ENCODE measurements around the gene ZNF248.

The ZNF248 gene

DNA sequence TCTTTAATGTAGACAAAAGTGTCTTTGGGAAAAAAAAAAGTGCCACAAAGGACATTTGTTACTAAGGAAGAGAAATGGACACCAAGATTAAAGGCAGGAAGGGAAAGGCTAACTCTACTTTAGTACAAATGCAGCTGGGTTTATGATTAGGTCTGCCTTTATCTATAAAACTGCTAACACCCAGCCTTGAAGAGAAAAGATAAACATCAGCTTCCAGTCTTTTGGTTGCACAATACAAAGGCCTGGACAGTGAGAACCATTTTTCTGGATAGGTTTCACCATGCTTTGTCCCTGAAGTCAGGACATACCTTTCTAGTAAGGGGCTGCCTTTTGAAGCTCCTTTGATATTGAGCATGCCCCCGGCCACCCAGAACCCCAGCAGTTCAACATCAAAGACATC is 45.1 kb downstream of the ZNF248 start:
- POLR2A ChIA-PET (ENCODE audit: low non-redundant PET), result no interaction called here
- no peak for DNase-seq (ENCODE audit: low spot score)
- no peak overlapping the region for H3K27ac ChIP-seq
- no peak for TF ChIP-seq CTCF (conservative IDR thresholded peaks at IDR 0.05; ENCODE audit: low read depth)
- CTCF ChIA-PET, result no interaction called here

DNA sequence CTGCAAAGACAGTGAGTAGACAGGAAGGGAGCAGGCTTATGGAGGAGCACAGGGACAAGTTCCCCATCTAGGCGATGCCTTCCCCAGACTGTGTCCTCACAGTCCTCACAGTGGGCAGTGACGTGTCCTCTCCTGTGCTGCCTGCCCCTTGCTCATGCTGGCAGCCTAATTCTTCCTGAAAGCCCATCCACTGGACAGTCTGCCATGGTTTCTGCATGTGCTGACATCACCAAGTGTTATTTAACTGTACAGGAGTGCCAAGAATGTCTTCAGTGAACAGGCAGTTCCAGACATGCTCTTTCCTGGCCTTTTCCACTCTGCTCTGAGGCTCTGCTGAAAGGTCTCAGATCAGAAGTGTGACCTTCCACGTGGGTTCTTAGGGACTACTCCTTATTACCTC is 54.1 kb downstream of the ZNF248 start:
- no peak for TF ChIP-seq CTCF (conservative IDR thresholded peaks at IDR 0.05; ENCODE audit: low read depth)
- ChIA-PET POLR2A (ENCODE audit: low non-redundant PET) (no interaction called here), CTCF (no interaction called here)
- no peak for DNase-seq (ENCODE audit: low spot score)
- H3K27ac ChIP-seq, result peak overlapping the region; percentile 48

GRCh38 chr10:37801557-37801956 is 55.9 kb downstream of the ZNF248 start:
- POLR2A ChIA-PET (ENCODE audit: low non-redundant PET), result no interaction called here
- CTCF ChIA-PET, result no interaction called here
- no peak for DNase-seq (ENCODE audit: low spot score)
- no peak for TF ChIP-seq CTCF (conservative IDR thresholded peaks at IDR 0.05; ENCODE audit: low read depth)
- no peak overlapping the region for H3K27ac ChIP-seq

DNA sequence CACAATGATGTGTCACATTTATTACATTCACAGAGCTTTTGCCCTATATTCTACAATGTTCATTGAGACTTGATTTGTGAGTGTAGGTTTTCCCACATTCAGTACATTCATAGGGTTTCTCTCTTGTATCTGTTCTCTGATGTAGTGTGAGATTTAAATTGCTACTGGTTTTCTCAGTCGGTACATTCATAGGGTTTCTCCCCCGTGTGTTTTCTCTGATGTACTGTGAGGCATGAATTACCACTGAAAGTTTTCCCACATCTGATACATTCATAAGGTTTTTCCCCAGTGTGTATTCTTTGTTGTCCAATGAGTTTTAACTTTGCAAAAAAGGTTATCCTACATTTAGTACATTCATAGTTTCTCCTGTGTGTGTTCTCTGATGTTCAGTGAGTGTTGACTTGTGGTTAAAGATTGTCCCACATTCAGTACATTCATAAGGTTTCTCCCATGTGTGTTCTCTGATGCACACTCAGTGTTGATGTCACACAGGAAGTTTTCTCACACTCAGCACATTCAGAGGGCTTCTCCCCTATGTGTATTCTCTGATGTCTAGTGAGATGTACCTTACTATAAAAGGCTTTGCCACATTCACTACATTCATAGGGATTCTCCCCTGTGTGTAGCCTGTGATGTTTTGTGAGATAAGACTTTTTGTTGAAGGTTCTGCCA is 63.0 kb downstream of the ZNF248 start:
- no peak for TF ChIP-seq CTCF (conservative IDR thresholded peaks at IDR 0.05; ENCODE audit: low read depth)
- no peak overlapping the region for H3K27ac ChIP-seq
- DNase-seq (ENCODE audit: low spot score), result no peak
- POLR2A ChIA-PET (ENCODE audit: low non-redundant PET), result no interaction called here
- CTCF ChIA-PET, result no interaction called here

DNA sequence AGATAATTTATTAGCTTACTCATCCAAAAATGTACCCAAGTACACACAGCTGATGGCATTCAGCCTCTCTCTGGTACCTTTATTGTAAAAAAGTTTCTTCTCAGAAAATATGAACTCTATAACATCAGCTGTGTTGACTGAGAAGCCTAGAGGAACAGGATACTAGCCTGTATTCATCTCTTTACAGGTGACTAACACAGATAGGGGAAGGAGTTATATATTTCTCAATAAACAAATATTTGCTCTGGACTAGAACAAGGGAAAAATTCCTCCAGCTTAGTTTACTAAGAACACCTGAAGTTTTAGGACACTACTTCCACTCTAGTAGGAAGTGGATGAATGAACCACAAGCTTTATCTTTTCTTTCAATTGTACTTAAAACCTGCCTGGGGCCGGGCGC is 67.8 kb downstream of the ZNF248 start:
- no peak overlapping the region for H3K27ac ChIP-seq
- POLR2A ChIA-PET (ENCODE audit: low non-redundant PET), result no interaction called here
- DNase-seq (ENCODE audit: low spot score), result no peak
- CTCF ChIA-PET, result interaction anchor here (0.7 kb wide), 1 partner anchor 8 kb away, joined by 4 read pairs; no protein-coding TSS in a partner anchor
- no peak for TF ChIP-seq CTCF (conservative IDR thresholded peaks at IDR 0.05; ENCODE audit: low read depth)

- no peak overlapping the region for H3K27ac ChIP-seq
- CTCF ChIA-PET, result no interaction called here
- POLR2A ChIA-PET (ENCODE audit: low non-redundant PET), result no interaction called here
- no peak for DNase-seq (ENCODE audit: low spot score)
- TF ChIP-seq CTCF (conservative IDR thresholded peaks at IDR 0.05; ENCODE audit: low read depth), result no peak
These were observed 72.7 kb downstream of the ZNF248 start for GRCh38 chr10:37784678-37785077.

Measured in RWPE1 (cell line).